Memory B cell (primary cell): ENCODE data around the gene GALNT3.

Source experiments
- ATAC-seq: fragments of 150-1000 bp; cut with Tn5 transposase; 2 replicates; pipeline ENCODE4 v1.10.0; 2021; ENCODE audit warnings: low read depth, mild to moderate bottlenecking, moderate library complexity
- DNase-seq, 2 donors: peaks; one replicate each; pipeline ENCODE4 v3.0.0; 2022; ENCODE audit warnings: low spot score in 2 of 2
- H3K27ac Mint-ChIP-seq: one replicate; pipeline ENCODE4 v1.8.0; 2022; ENCODE audit warnings: mild to moderate bottlenecking, moderate library complexity, mixed read lengths
- H3K27me3 Mint-ChIP-seq: one replicate; pipeline ENCODE4 v1.8.0; 2022; ENCODE audit warnings: mixed read lengths
- H3K36me3 Mint-ChIP-seq: one replicate; pipeline ENCODE4 v1.8.0; 2022; ENCODE audit warnings: mild to moderate bottlenecking, mixed read lengths
- H3K4me1 Mint-ChIP-seq: one replicate; pipeline ENCODE4 v1.8.0; 2022; ENCODE audit warnings: mixed read lengths
- H3K4me3 Mint-ChIP-seq: one replicate; pipeline ENCODE4 v1.8.0; 2022; ENCODE audit warnings: mild to moderate bottlenecking, moderate library complexity, mixed read lengths
- H3K9me3 Mint-ChIP-seq: one replicate; pipeline ENCODE4 v1.8.0; 2022; ENCODE audit warnings: mixed read lengths

Gene GALNT3

DNA sequence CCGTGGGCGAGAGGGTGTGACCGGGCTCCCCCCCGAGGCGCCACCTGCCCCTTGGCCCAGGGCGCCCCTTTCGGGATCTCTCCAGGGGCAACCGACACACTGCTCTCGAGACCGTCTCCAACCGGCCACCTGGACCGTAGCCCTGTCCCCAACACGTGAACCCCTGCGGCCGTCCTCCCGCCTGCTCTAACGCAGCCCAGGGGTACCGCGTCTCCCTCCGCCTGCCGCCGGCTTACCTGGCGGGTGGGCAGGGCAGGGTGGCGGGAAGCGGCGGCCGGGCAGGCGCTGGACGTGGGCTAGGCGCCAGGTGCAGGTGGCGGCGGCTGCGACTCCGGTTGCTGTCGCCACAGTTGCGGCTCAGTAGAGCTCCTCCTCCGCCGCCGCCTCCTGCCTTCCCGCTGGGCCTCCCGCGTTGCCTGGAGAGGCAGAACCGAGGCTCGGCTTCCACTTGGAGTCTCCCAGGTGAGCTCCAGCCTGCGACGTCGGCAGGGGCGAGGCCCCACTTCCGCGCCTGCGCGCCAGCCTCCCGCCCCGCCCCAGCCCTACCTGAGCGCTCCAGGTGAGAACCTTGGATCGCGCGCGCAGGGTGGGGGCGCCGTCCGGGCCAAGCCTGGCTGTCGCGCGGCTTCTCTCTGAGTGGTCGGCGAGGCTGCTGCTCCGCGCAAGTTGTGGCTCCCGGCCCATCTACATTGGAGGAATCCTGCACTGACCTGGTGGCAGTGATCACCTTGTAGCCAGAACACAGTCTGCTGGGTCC is at the start of gene GALNT3:
Gene GALNT3 (minus strand): TSS at position 469 of the 757 bp plus-strand sequence. CDS start 23,547 bp downstream, outside the sequence.
- Mint-ChIP-seq H3K27me3 (no peaks in the 10 kb centered on the region), H3K27ac (peak within 1 kb of the TSS; percentile 96), H3K4me3 (peak within 1 kb of the TSS; percentile 97), H3K36me3 (no peaks in the 10 kb centered on the region), H3K9me3 (no peaks in the 10 kb centered on the region), H3K4me1 (peaks cover 15% of the 10 kb centered on the region)
- DNase-seq (peak; percentile 35 to 52), ATAC-seq (peak; percentile 48)

DNA sequence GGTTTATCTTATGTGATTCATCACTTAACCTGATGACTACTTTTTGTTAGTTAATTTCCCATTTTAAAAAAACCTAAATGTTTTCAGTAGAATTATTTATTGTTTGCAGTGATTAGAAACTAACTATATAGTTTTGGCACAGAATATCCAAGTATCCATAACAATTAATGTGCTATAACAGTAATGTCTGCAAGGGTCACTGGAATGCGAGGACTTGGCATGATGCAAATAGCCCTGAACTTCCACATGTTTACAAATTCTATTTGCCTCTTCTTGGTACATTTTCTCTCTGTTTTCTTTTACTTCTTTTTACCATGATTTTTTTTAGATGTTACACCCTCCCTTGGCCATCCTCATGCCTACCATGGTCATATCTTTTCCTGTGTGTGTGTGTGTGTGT is 49.3 kb upstream of the GALNT3 start:
- Mint-ChIP-seq H3K27me3 (no peaks in the 10 kb centered on the region), H3K4me3 (no peak overlapping the region), H3K36me3 (peaks cover 5% of the 10 kb centered on the region), H3K4me1 (no peaks in the 10 kb centered on the region), H3K9me3 (peaks cover 1% of the 10 kb centered on the region), H3K27ac (no peak overlapping the region)
- ATAC-seq (no peak), DNase-seq (no peak)

- peaks cover 5% of the 10 kb centered on the region for H3K36me3 Mint-ChIP-seq
- H3K4me3 Mint-ChIP-seq = no peak overlapping the region
- ATAC-seq (no peak), DNase-seq (no peak)
- H3K27me3 Mint-ChIP-seq = no peaks in the 10 kb centered on the region
- peaks cover 1% of the 10 kb centered on the region for H3K9me3 Mint-ChIP-seq
- no peaks in the 10 kb centered on the region for H3K4me1 Mint-ChIP-seq
- H3K27ac Mint-ChIP-seq = no peak overlapping the region
Observed at GRCh38 chr2:165840333-165840958, 46.4 kb upstream of the GALNT3 start.

- no peak overlapping the region for H3K27ac Mint-ChIP-seq
- H3K4me1 Mint-ChIP-seq = no peaks in the 10 kb centered on the region
- no peaks in the 10 kb centered on the region for H3K27me3 Mint-ChIP-seq
- peaks cover 5% of the 10 kb centered on the region for H3K36me3 Mint-ChIP-seq
- peaks cover 1% of the 10 kb centered on the region for H3K9me3 Mint-ChIP-seq
- ATAC-seq = no peak
- no peak for DNase-seq
- H3K4me3 Mint-ChIP-seq = no peak overlapping the region
Observed at GRCh38 chr2:165839610-165840009, 45.6 kb upstream of the GALNT3 start.

DNA sequence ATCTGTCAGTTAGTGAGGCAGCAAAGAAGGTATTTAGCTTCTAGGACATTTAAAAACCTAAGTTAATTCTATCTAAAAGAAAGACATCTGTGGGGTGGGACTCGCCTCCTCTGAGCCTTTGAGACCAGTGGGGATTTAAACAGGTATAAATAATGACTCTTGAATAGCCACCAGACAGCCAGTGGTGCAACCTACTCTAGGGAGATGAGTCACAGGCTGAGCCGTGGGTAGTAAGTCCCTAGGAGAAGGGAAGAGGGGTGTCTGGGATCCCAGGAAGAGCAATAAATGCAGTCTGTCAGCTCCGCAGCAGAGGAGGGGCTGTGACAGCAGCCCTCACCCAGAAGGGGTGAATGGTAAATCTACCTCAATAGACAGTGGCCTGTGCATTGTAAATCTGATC is 43.1 kb upstream of the GALNT3 start:
- no peak for DNase-seq
- H3K27me3 Mint-ChIP-seq = no peaks in the 10 kb centered on the region
- H3K27ac Mint-ChIP-seq = no peak overlapping the region
- no peak for ATAC-seq
- H3K36me3 Mint-ChIP-seq = peaks cover 5% of the 10 kb centered on the region
- peaks cover 1% of the 10 kb centered on the region for H3K9me3 Mint-ChIP-seq
- H3K4me1 Mint-ChIP-seq = no peaks in the 10 kb centered on the region
- no peak overlapping the region for H3K4me3 Mint-ChIP-seq

DNA sequence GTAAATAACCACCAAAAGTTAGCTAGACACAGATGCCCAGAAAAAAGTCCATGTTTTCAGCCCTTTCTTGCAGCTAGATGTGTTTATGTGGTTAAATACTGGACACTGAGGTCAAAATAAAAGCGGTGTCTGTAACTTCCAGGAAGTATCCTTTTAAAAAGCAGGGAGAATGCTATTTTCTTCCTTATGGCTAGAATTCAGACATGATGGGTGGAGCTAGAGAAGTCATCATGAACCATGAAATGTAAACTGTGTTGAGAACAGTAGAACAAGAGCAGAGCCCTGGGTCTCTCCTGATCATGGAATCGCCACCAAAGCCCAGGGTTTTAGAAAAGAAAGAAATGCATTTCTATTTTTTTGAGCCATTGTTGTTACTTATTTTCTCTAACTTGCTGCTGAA is 41.3 kb upstream of the GALNT3 start:
- Mint-ChIP-seq H3K27ac (no peak overlapping the region), H3K27me3 (no peaks in the 10 kb centered on the region), H3K36me3 (peaks cover 4% of the 10 kb centered on the region), H3K4me3 (no peak overlapping the region), H3K4me1 (no peaks in the 10 kb centered on the region), H3K9me3 (peaks cover 1% of the 10 kb centered on the region)
- DNase-seq (no peak), ATAC-seq (no peak)

GRCh38 chr2:165833156-165833555 is 39.1 kb upstream of the GALNT3 start:
- peaks cover 3% of the 10 kb centered on the region for H3K4me1 Mint-ChIP-seq
- no peak overlapping the region for H3K4me3 Mint-ChIP-seq
- H3K36me3 Mint-ChIP-seq = no peaks in the 10 kb centered on the region
- H3K27me3 Mint-ChIP-seq = no peaks in the 10 kb centered on the region
- H3K9me3 Mint-ChIP-seq = no peaks in the 10 kb centered on the region
- ATAC-seq (no peak), DNase-seq (no peak)
- H3K27ac Mint-ChIP-seq = no peak overlapping the region

DNA sequence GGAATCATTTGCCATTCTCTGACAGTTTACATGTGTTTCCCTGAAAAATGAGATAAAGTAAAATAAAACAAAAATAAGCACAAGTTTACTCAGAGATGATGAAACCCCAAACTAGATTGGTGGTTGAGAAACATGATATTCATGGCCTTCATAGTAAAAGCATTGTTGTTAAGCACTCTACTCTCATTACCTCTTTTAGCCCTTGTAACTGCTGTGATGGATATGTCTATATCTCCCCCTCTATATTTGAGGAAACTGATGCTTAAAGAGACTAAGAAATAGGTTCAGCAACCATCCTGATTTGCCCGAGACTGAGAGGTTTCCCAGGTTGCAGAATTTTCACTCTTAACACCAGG is 33.9 kb upstream of the GALNT3 start:
- DNase-seq (no peak), ATAC-seq (no peak)
- Mint-ChIP-seq H3K9me3 (no peaks in the 10 kb centered on the region), H3K27me3 (no peaks in the 10 kb centered on the region), H3K4me3 (no peak overlapping the region), H3K36me3 (no peaks in the 10 kb centered on the region), H3K4me1 (peaks cover 6% of the 10 kb centered on the region), H3K27ac (no peak overlapping the region)

DNA sequence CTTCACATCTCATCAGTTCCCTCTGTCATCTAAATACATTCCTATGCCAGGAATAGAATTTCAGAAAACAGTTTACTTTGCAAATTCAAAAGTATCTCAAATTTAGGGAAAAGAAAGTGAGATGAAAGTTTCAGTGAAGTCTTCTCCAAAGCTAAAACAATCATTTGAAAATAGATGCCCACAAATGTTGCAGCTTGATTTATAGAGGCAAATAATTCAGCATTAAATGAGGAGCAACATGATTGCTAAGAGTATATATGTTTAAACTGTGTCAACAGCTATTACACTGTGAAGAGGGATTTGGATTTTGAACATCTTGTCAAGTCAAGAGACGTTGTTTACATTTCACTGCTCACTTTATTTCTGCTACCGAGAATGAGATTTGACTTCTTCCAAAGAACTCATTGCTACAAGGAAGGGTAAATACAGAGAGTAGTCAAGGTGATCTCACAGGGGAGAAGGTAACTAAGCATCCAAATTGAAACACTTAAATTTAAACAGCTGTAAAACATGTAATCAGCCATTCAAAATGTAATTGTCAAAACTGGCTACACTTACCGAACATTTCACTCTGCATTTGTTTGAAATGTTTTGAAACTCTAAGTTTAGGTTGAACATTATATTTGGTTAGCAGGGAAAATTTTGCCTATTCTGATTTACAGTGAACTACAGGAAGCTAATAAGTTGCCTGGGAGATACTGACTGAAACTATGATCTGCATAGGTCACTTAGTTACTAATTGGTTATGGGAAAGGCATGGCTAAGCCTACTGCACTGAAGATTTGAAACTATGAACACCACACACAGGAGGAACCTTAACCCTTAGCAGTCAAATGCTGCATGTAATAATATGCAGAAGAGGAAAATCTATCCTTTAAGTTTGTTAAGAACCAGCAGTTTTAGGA is 33.2 kb upstream of the GALNT3 start:
- Mint-ChIP-seq H3K4me1 (peaks cover 6% of the 10 kb centered on the region), H3K9me3 (no peaks in the 10 kb centered on the region), H3K36me3 (no peaks in the 10 kb centered on the region), H3K27ac (no peak overlapping the region), H3K4me3 (no peak overlapping the region), H3K27me3 (no peaks in the 10 kb centered on the region)
- no peak for DNase-seq
- no peak for ATAC-seq

DNA sequence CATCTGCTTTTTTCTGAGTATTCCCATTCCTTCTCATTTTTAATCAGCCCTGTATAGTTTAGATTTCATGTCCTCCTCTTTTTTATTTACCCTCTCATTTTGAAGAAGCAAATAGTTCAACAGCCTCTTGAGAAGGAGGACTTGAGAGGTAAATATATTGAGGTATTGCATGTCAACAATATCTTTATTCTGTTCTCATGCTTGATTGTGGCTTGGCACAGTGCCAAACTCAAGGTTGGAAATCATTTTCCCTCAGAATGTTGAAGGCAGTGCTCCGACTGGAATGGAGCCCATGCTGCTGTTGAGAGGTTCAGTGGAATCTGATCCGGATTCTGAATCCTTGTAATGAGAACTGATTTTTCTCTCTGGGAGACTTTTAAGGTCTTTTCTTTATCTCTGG is 31.0 kb upstream of the GALNT3 start:
- Mint-ChIP-seq H3K9me3 (no peaks in the 10 kb centered on the region), H3K36me3 (no peaks in the 10 kb centered on the region), H3K27ac (no peak overlapping the region), H3K4me1 (peaks cover 4% of the 10 kb centered on the region), H3K27me3 (no peaks in the 10 kb centered on the region), H3K4me3 (no peak overlapping the region)
- no peak for ATAC-seq
- DNase-seq = no peak

DNA sequence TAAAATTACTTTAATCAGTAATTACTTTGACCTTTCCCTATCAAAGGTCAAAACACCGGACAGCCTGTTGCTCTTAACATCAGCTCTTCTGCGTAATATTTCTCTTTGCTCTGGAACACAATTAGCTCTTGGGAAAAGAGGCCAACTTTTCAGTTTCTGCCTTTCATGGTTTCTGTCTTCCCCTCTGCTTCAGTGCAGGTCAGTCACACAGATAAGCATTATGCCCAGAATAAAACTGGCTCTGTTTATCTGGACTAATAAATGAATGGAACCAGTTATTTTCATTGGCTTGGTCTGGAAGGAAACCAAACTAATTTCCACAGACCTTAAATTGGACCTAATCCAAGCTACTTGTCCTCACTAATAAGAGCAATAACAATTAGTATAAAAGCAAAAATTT is 26.2 kb upstream of the GALNT3 start:
- DNase-seq = no peak
- Mint-ChIP-seq H3K27me3 (no peaks in the 10 kb centered on the region), H3K27ac (no peak overlapping the region), H3K4me1 (peaks cover 25% of the 10 kb centered on the region), H3K4me3 (no peak overlapping the region), H3K36me3 (no peaks in the 10 kb centered on the region), H3K9me3 (no peaks in the 10 kb centered on the region)
- no peak for ATAC-seq

DNA sequence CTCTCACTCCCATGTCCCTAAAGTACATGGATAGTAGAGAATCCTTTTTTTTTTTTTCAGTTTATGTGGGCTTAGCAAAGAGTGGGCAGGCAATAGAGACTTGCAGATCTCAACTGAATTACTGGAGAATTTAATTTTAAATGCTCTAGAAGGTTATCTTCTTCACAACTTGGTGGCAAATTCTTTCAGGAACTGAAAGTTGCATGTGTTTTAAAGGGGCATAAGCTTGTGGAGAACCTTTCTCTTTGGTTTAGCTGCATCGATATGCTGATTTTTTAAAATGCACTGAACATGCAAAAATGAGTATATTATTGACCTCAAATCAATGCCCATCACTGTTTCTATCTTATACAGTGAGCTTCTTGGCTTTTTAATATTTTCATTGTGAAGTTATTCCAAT is 24.9 kb upstream of the GALNT3 start:
- H3K36me3 Mint-ChIP-seq = no peaks in the 10 kb centered on the region

DNA sequence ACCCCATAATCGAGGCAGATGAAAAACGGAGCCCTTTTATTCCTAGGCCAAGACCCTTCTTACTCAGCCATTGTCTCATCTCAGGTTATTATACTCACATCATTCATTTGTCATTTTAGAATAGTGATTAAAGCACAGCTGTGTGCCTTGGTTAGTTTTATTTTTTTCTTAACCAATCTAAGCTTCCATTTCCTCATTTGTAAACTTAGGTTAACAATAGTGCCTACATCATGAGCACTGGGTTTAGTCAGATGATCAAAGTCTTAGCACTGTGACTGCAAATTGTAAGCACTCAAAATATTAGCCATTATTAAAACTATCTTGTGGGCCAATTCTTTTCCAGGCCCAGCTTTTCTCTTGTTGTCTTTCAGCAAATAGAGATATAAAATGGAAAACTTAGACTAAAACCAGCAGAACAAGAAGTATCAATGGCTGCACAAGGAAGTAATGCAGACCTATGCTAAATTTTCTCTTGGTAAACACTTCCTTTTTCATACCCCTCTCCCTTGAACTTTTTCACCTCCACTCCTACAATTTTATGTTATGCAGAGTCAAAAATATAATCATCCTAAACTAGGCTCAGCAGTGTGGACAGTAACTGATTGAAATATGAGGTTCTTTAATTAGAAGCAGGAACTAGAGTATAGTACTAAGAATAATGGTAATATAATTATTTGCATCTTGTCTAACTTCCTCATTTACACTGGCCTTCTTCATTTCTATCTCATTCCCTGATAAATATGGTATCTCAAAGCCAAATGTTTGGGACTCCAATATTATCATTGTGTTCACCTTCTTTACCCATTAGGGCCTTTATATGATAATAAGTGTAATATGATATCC is 21.5 kb upstream of the GALNT3 start:
- peaks cover 35% of the 10 kb centered on the region for H3K4me1 Mint-ChIP-seq
- DNase-seq (peak in 1 of 2 donors; percentile 9), ATAC-seq (peak; percentile 84)
- H3K4me3 Mint-ChIP-seq = peak overlapping the region; percentile 56
- no peaks in the 10 kb centered on the region for H3K36me3 Mint-ChIP-seq
- peak overlapping the region; percentile 90 for H3K27ac Mint-ChIP-seq
- H3K9me3 Mint-ChIP-seq = peaks cover 1% of the 10 kb centered on the region
- no peaks in the 10 kb centered on the region for H3K27me3 Mint-ChIP-seq

More for the DNA sequence above, 24.9 kb upstream of the GALNT3 start:
- DNase-seq = no peak
- H3K27ac Mint-ChIP-seq = no peak overlapping the region
- H3K27me3 Mint-ChIP-seq = no peaks in the 10 kb centered on the region
- peaks cover 35% of the 10 kb centered on the region for H3K4me1 Mint-ChIP-seq
- H3K9me3 Mint-ChIP-seq = peaks cover 1% of the 10 kb centered on the region
- ATAC-seq = peak; percentile 17
- H3K4me3 Mint-ChIP-seq = no peak overlapping the region
